MCF 10A (cell line): ENCODE measurements around the gene RGS7. TPM values are rescaled to one million over a fixed set of nuclear protein-coding genes. Genes with fewer than 3 reads are reported as not detected.

Experiments
- BruUV-seq: library from RNA; stranded (reverse); fragments of 400-500 nt; replicated peaks from 2 replicates; lab custom pipeline; 2021; lab: Mats Ljungman, UMichigan
- CTCF ChIA-PET: fragments of 300-600 bp; sonication (Branson Sonifier 250); formaldehyde crosslinking; extraction: SDS; loops from one replicate; lab custom pipeline; 2021; ENCODE audit warnings: antibody characterized with exemption, inconsistent platforms; lab: Yijun Ruan, JAX
- POLR2A ChIA-PET: fragments of 300-600, 350-650 bp; sonication (Branson Sonifier 250); formaldehyde crosslinking; extraction: SDS; loops from one replicate; lab custom pipeline; 2020; ENCODE audit warnings: antibody characterized with exemption, inconsistent platforms; lab: Yijun Ruan, JAX
- DNase-seq: peaks from one replicate; pipeline ENCODE4 v3.0.0-alpha.2; 2018; ENCODE audit not compliant: unreplicated experiment
- H3K27ac Mint-ChIP-seq: one replicate; pipeline ENCODE4 v1.8.0; 2022; ENCODE audit warnings: mild to moderate bottlenecking, low read depth, mixed read lengths; ENCODE audit not compliant: unreplicated experiment
- H3K27me3 Mint-ChIP-seq: one replicate; pipeline ENCODE4 v1.8.0; 2022; ENCODE audit warnings: mixed read lengths; ENCODE audit not compliant: insufficient read depth, unreplicated experiment
- H3K36me3 Mint-ChIP-seq: one replicate; pipeline ENCODE4 v1.8.0; 2022; ENCODE audit warnings: mild to moderate bottlenecking, moderate library complexity, mixed read lengths; ENCODE audit not compliant: insufficient read depth, unreplicated experiment
- H3K4me1 Mint-ChIP-seq: one replicate; pipeline ENCODE4 v1.8.0; 2022; ENCODE audit warnings: mixed read lengths; ENCODE audit not compliant: insufficient read depth, unreplicated experiment
- H3K4me3 Mint-ChIP-seq: one replicate; pipeline ENCODE4 v1.8.0; 2022; ENCODE audit warnings: mild to moderate bottlenecking, moderate library complexity, mixed read lengths; ENCODE audit not compliant: unreplicated experiment
- H3K9me3 Mint-ChIP-seq: one replicate; pipeline ENCODE4 v1.8.0; 2022; ENCODE audit warnings: mixed read lengths; ENCODE audit not compliant: unreplicated experiment
- CTCF ChIP-seq: fragments of 200-600 bp; IDR thresholded peaks from one replicate; pipeline ENCODE4 v1.8.0; 2022; ENCODE audit warnings: antibody characterized with exemption, mild to moderate bottlenecking; ENCODE audit not compliant: unreplicated experiment
- intact Hi-C: fragments of 100-400 bp; cut with micrococcal nuclease; formaldehyde crosslinking; loops from 2 replicates; pipeline ENCODE4 v1.14.1; 2022
- total RNA-seq: library from RNA; stranded (reverse); gene quantifications from 2 replicates; pipeline ENCODE4 v1.2.3, GENCODE V29; 2022

The RGS7 gene
- total RNA-seq, 1 experiment from 2014 or later, result 0.42 TPM

- intact Hi-C loops, result no loop called here
- no TSS peak for BruUV-seq
- Mint-ChIP-seq H3K4me1 (no peaks in the 10 kb centered on the region), H3K4me3 (no peak overlapping the region), H3K27me3 (no peaks in the 10 kb centered on the region), H3K9me3 (no peaks in the 10 kb centered on the region), H3K27ac (no peak overlapping the region), H3K36me3 (no peaks in the 10 kb centered on the region)
- no peak for DNase-seq
- TF ChIP-seq CTCF, result no peak
- CTCF ChIA-PET, result interaction anchor here (0.9 to 1.1 kb wide), 2 partner anchors 16 to 816 kb away, joined by 3 to 4 read pairs; no protein-coding TSS in a partner anchor
- POLR2A ChIA-PET, result interaction anchor here (0.7 to 1.3 kb wide), 3 partner anchors 12 to 44 kb away, joined by 3 to 4 read pairs (median 3); no protein-coding TSS in a partner anchor
Observed at GRCh38 chr1:240820816-240821215, 536.2 kb downstream of the RGS7 start.

GRCh38 chr1:240816472-240816871 lies 540.5 kb downstream of the RGS7 start:
- Mint-ChIP-seq H3K36me3 (no peaks in the 10 kb centered on the region), H3K9me3 (no peaks in the 10 kb centered on the region), H3K4me1 (no peaks in the 10 kb centered on the region), H3K27ac (no peak overlapping the region), H3K4me3 (no peak overlapping the region), H3K27me3 (no peaks in the 10 kb centered on the region)
- no TSS peak for BruUV-seq
- intact Hi-C loops, result no loop called here
- no peak for DNase-seq
- TF ChIP-seq CTCF, result no peak
- CTCF ChIA-PET, result interaction anchor here (0.6 to 1.6 kb wide), 4 partner anchors 14 to 85 kb away, joined by 3 to 5 read pairs (median 3); no protein-coding TSS in a partner anchor
- POLR2A ChIA-PET, result interaction anchor here (1.2 to 1.5 kb wide), 2 partner anchors 9 to 14 kb away, joined by 4 to 5 read pairs; no protein-coding TSS in a partner anchor

GRCh38 chr1:240813720-240814119 lies 543.3 kb downstream of the RGS7 start:
- CTCF ChIA-PET, result interaction anchor here (0.8 to 1.2 kb wide), 3 partner anchors 8 to 74 kb away, joined by 4 to 5 read pairs (median 4); no protein-coding TSS in a partner anchor
- H3K36me3 Mint-ChIP-seq, result no peaks in the 10 kb centered on the region

More at GRCh38 chr1:240813720-240814119, 543.3 kb downstream of the RGS7 start:
- Mint-ChIP-seq H3K4me1 (no peaks in the 10 kb centered on the region), H3K27ac (no peak overlapping the region), H3K9me3 (no peaks in the 10 kb centered on the region), H3K4me3 (no peak overlapping the region), H3K27me3 (no peaks in the 10 kb centered on the region)
- BruUV-seq, result no TSS peak
- intact Hi-C loops, result no loop called here
- POLR2A ChIA-PET, result interaction anchor here (0.6 to 1.1 kb wide), 3 partner anchors 11 to 78 kb away, joined by 3 read pairs; no protein-coding TSS in a partner anchor
- DNase-seq, result no peak
- TF ChIP-seq CTCF, result no peak
